ACC112 (cell line): ENCODE measurements around the gene SLC35F5.

ENCODE experiments used
- H2AFZ ChIP-seq: fragments of 200-600 bp; sonication (generic); one replicate; pipeline ENCODE4 v1.6.0; 2017; ENCODE audit warnings: antibody characterized with exemption, low read length; ENCODE audit not compliant: unreplicated experiment
- H3K27ac ChIP-seq: fragments of 200-600 bp; sonication (generic); 2 replicates; pipeline ENCODE4 v1.5.1; 2014; ENCODE audit warnings: low read depth, mild to moderate bottlenecking, antibody characterized with exemption, low read length, moderate library complexity
- H3K27me3 ChIP-seq: fragments of 200-600 bp; sonication (generic); 2 replicates; pipeline ENCODE4 v1.6.1; 2014; ENCODE audit warnings: mild to moderate bottlenecking, antibody characterized with exemption, low read length, moderate library complexity, mixed read lengths; ENCODE audit not compliant: insufficient read depth
- H3K36me3 ChIP-seq: fragments of 200-600 bp; sonication (generic); 2 replicates; pipeline ENCODE4 v1.6.1; 2016; ENCODE audit warnings: mild to moderate bottlenecking, antibody characterized with exemption, low read length, moderate library complexity, mixed read lengths; ENCODE audit not compliant: insufficient read depth
- H3K4me1 ChIP-seq: fragments of 200-600 bp; sonication (generic); one replicate; pipeline ENCODE4 v1.6.1; 2016; ENCODE audit warnings: low read length, mixed read lengths; ENCODE audit not compliant: insufficient read depth, unreplicated experiment, control insufficient read depth
- H3K4me3 ChIP-seq: fragments of 200-600 bp; sonication (generic); 2 replicates; pipeline ENCODE4 v1.5.1; 2014; ENCODE audit warnings: mild to moderate bottlenecking, low read depth, low read length
- H3K79me2 ChIP-seq: fragments of 200-600 bp; sonication (generic); one replicate; pipeline ENCODE4 v1.6.0; 2016; ENCODE audit warnings: low read length; ENCODE audit not compliant: control insufficient read depth, unreplicated experiment, insufficient read depth

SLC35F5 gene

GRCh38 chr2:113756355-113757137 lies at the start of gene SLC35F5:
TSS of gene SLC35F5 (minus strand) at chr2:113756642. CDS start at chr2:113756409, 233 bp downstream.
- peaks cover 7% of the 10 kb centered on the region for H3K36me3 ChIP-seq
- peak within 1 kb of the TSS; percentile 98 for H2AFZ ChIP-seq
- H3K27ac ChIP-seq, result peak within 1 kb of the TSS; percentile 89
- H3K4me1 ChIP-seq, result peaks cover 19% of the 10 kb centered on the region
- H3K79me2 ChIP-seq, result peaks cover 38% of the 10 kb centered on the region
- peak within 1 kb of the TSS; percentile 94 for H3K4me3 ChIP-seq
- no peaks in the 10 kb centered on the region for H3K27me3 ChIP-seq

GRCh38 chr2:113799375-113799774 lies 42.9 kb upstream of the SLC35F5 start:
- no peak overlapping the region for H3K27ac ChIP-seq
- H3K4me1 ChIP-seq, result peaks cover 6% of the 10 kb centered on the region
- no peaks in the 10 kb centered on the region for H3K27me3 ChIP-seq
- H3K79me2 ChIP-seq, result no peaks in the 10 kb centered on the region
- no peaks in the 10 kb centered on the region for H3K36me3 ChIP-seq
- no peak overlapping the region for H3K4me3 ChIP-seq
- H2AFZ ChIP-seq, result no peak overlapping the region

GRCh38 chr2:113797237-113797636 lies 40.8 kb upstream of the SLC35F5 start:
- H2AFZ ChIP-seq, result no peak overlapping the region
- peaks cover 6% of the 10 kb centered on the region for H3K4me1 ChIP-seq
- no peak overlapping the region for H3K27ac ChIP-seq
- H3K36me3 ChIP-seq, result no peaks in the 10 kb centered on the region
- H3K27me3 ChIP-seq, result no peaks in the 10 kb centered on the region
- no peak overlapping the region for H3K4me3 ChIP-seq
- no peaks in the 10 kb centered on the region for H3K79me2 ChIP-seq

GRCh38 chr2:113796592-113797175 lies 40.2 kb upstream of the SLC35F5 start:
- no peaks in the 10 kb centered on the region for H3K79me2 ChIP-seq
- H3K27me3 ChIP-seq, result no peaks in the 10 kb centered on the region
- H2AFZ ChIP-seq, result no peak overlapping the region
- H3K36me3 ChIP-seq, result no peaks in the 10 kb centered on the region
- H3K27ac ChIP-seq, result no peak overlapping the region
- H3K4me1 ChIP-seq, result peaks cover 6% of the 10 kb centered on the region
- H3K4me3 ChIP-seq, result no peak overlapping the region

- Histone ChIP-seq H3K27me3 (no peaks in the 10 kb centered on the region), H2AFZ (no peak overlapping the region), H3K36me3 (no peaks in the 10 kb centered on the region)
These were observed 39.0 kb upstream of the SLC35F5 start for GRCh38 chr2:113795405-113795920.

GRCh38 chr2:113791697-113792590 lies 35.5 kb upstream of the SLC35F5 start:
- Histone ChIP-seq H3K27me3 (no peaks in the 10 kb centered on the region), H3K4me1 (peaks cover 6% of the 10 kb centered on the region), H3K27ac (no peak overlapping the region), H3K79me2 (no peaks in the 10 kb centered on the region), H3K4me3 (no peak overlapping the region), H3K36me3 (no peaks in the 10 kb centered on the region), H2AFZ (no peak overlapping the region)

More at GRCh38 chr2:113795405-113795920, 39.0 kb upstream of the SLC35F5 start:
- H3K79me2 ChIP-seq, result no peaks in the 10 kb centered on the region
- no peak overlapping the region for H3K4me3 ChIP-seq
- peaks cover 6% of the 10 kb centered on the region for H3K4me1 ChIP-seq
- H3K27ac ChIP-seq, result no peak overlapping the region

GRCh38 chr2:113784823-113785744 lies 28.6 kb upstream of the SLC35F5 start:
- Histone ChIP-seq H3K27ac (no peak overlapping the region), H3K27me3 (no peaks in the 10 kb centered on the region), H3K36me3 (no peaks in the 10 kb centered on the region), H3K4me3 (no peak overlapping the region), H3K4me1 (no peaks in the 10 kb centered on the region), H2AFZ (no peak overlapping the region), H3K79me2 (no peaks in the 10 kb centered on the region)

GRCh38 chr2:113780472-113780871 lies 24.0 kb upstream of the SLC35F5 start:
- Histone ChIP-seq H3K36me3 (no peaks in the 10 kb centered on the region), H3K27me3 (no peaks in the 10 kb centered on the region), H3K4me3 (no peak overlapping the region), H3K79me2 (no peaks in the 10 kb centered on the region), H3K4me1 (no peaks in the 10 kb centered on the region), H2AFZ (no peak overlapping the region), H3K27ac (no peak overlapping the region)

- no peak overlapping the region for H2AFZ ChIP-seq
- H3K27me3 ChIP-seq, result no peaks in the 10 kb centered on the region
- no peaks in the 10 kb centered on the region for H3K79me2 ChIP-seq
- no peak overlapping the region for H3K27ac ChIP-seq
- no peaks in the 10 kb centered on the region for H3K4me1 ChIP-seq
- H3K4me3 ChIP-seq, result no peak overlapping the region
- no peaks in the 10 kb centered on the region for H3K36me3 ChIP-seq
These were observed 20.9 kb upstream of the SLC35F5 start for GRCh38 chr2:113777371-113777770.
